Upper lobe of left lung (tissue), 4 donors: ENCODE data around the gene PCBP4.
"Not testable (repeated sequence)": the region's sequence is repeated elsewhere in the genome, so short reads cannot be mapped to it uniquely, and the experiment has no call there.

Source experiments
- CTCF ChIP-seq, 6 experiments: fragments of 450-650 bp in 4 of 6; fragments of 200-600 bp in 2 of 6; sonication (generic) in 2 of 6; IDR thresholded peaks; one replicate each; pipeline ENCODE4 v1.5.1; 2016 to 2019; ENCODE audit warnings: antibody characterized with exemption in 6 of 6
- EP300 ChIP-seq, 4 donors: sonication (generic); formaldehyde crosslinking; IDR thresholded peaks; one replicate each; pipeline ENCODE4 v1.5.1; 2017; ENCODE audit warnings: antibody characterized with exemption in 4 of 4, control low read depth in 2 of 4
- POLR2A ChIP-seq, 4 donors: fragments of 450-650 bp; IDR thresholded peaks; one replicate each; pipeline ENCODE4 v1.5.1; 2016 to 2017; ENCODE audit warnings: antibody characterized with exemption in 4 of 4, mild to moderate bottlenecking in 2 of 4
- POLR2AphosphoS5 ChIP-seq, 2 donors: sonication (generic); formaldehyde crosslinking; IDR thresholded peaks; one replicate each; pipeline ENCODE4 v1.5.1; 2017; ENCODE audit warnings: antibody characterized with exemption in 2 of 2

DNA sequence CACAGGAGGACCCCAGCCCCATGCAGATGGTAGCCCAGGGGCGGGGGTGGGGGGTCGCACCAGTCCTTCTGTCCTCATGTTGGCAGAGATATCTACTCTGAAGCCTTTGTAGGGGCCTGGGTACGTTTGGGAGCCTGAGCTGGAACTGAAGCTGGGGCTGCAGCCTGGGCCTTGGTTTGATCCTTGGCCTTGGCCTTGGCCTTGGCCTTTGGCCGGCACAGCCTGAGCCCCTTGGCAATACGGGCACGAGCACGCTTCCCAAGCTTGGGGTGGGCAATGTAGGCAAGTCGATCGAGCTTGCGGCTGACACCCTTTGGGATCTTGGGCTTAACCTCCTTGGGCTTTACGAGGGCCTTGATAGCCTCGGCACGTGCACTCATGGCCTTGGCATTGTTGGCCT, 26.4 kb upstream of the PCBP4 start:
- TF ChIP-seq CTCF, POLR2A, POLR2AphosphoS5, EP300 (IDR thresholded peaks at IDR 0.05): not testable (repeated sequence)
